Measurements from ENCODE around the gene ZNF300.
"Not testable (repeated sequence)": the region's sequence is repeated elsewhere in the genome, so short reads cannot be mapped to it uniquely, and the experiment has no call there.

The ZNF300 gene

GRCh38 chr5:150846308-150846653, 58.5 kb downstream of the ZNF300 start, which contains the start of gene IRGM:
Gene IRGM, plus strand, starts transcription at chr5:150846521. Its CDS starts 1,603 bp downstream, at chr5:150848124.
- H3K27me3 ChIP-seq (ENCODE audit: insufficient read depth, low read length); H3K79me2 ChIP-seq (ENCODE audit: control insufficient read depth, insufficient read depth, low read length, unreplicated experiment); H3K27ac ChIP-seq (ENCODE audit: low read depth, low read length); H3K36me3 ChIP-seq (ENCODE audit: insufficient read depth, low read length); H3K4me1 ChIP-seq (ENCODE audit: control insufficient read depth, insufficient read depth, low read length, unreplicated experiment); H2AFZ ChIP-seq (ENCODE audit: low read length, unreplicated experiment); H3K4me3 ChIP-seq (ENCODE audit: low read depth, low read length): not testable (repeated sequence)

GRCh38 chr5:150845185-150845859, 59.5 kb downstream of the ZNF300 start:
- H3K4me3 ChIP-seq (ENCODE audit: low read depth, low read length); H3K79me2 ChIP-seq (ENCODE audit: control insufficient read depth, insufficient read depth, low read length, unreplicated experiment); H3K4me1 ChIP-seq (ENCODE audit: control insufficient read depth, insufficient read depth, low read length, unreplicated experiment); H2AFZ ChIP-seq (ENCODE audit: low read length, unreplicated experiment); H3K36me3 ChIP-seq (ENCODE audit: insufficient read depth, low read length); H3K27ac ChIP-seq (ENCODE audit: low read depth, low read length): not testable (repeated sequence)
- H3K27me3 ChIP-seq (ENCODE audit: insufficient read depth, low read length), result peaks cover 11% of the 10 kb centered on the region; the same call in 1 of the 2 replicates

All from ACC112 (cell line).